Fibroblast of villous mesenchyme (primary cell): Measurements from ENCODE around the gene TAB2. TPM values are rescaled to one million over a fixed set of nuclear protein-coding genes. Genes with fewer than 3 reads are reported as not detected.

Experiments
- DNase-seq: peaks from one replicate; pipeline ENCODE4 v3.0.0-alpha.2; 2010; ENCODE audit warnings: low read depth
- H3K4me3 ChIP-seq: 2 replicates; pipeline ENCODE4 v1.5.1; 2011; ENCODE audit warnings: low read depth, mild to moderate bottlenecking, low read length
- CTCF ChIP-seq: IDR thresholded peaks from 2 replicates; pipeline ENCODE4 v1.5.1; 2012; ENCODE audit warnings: low read depth, mild to moderate bottlenecking, low read length; ENCODE audit not compliant: insufficient read depth
- total RNA-seq: library from RNA; depleted of rRNA; stranded (reverse); fragments of >200 nt; gene quantifications from 2 replicates; pipeline ENCODE4 v1.2.3, GENCODE V29; 2012

TAB2 gene
- total RNA-seq, 1 donor, result 36.3 TPM

- no peak overlapping the region for H3K4me3 ChIP-seq
- no peak for TF ChIP-seq CTCF
- no peak for DNase-seq
Observed at GRCh38 chr6:149372062-149372461, 54.5 kb downstream of the TAB2 start.

GRCh38 chr6:149373511-149373910 is 56.0 kb downstream of the TAB2 start:
- H3K4me3 ChIP-seq, result no peak overlapping the region
- DNase-seq, result no peak
- TF ChIP-seq CTCF, result no peak

GRCh38 chr6:149379977-149380376 is 62.5 kb downstream of the TAB2 start:
- DNase-seq, result no peak
- H3K4me3 ChIP-seq, result no peak overlapping the region
- TF ChIP-seq CTCF, result no peak

GRCh38 chr6:149380523-149380922 is 63.0 kb downstream of the TAB2 start:
- DNase-seq, result no peak
- TF ChIP-seq CTCF, result no peak

GRCh38 chr6:149383371-149383770 is 65.9 kb downstream of the TAB2 start:
- DNase-seq, result no peak
- no peak overlapping the region for H3K4me3 ChIP-seq
- no peak for TF ChIP-seq CTCF

More at GRCh38 chr6:149380523-149380922, 63.0 kb downstream of the TAB2 start:
- H3K4me3 ChIP-seq, result no peak overlapping the region

GRCh38 chr6:149384464-149384863 is 67.0 kb downstream of the TAB2 start:
- H3K4me3 ChIP-seq, result no peak overlapping the region
- no peak for TF ChIP-seq CTCF
- DNase-seq, result no peak

- H3K4me3 ChIP-seq, result no peak overlapping the region
- TF ChIP-seq CTCF, result no peak
Observed at GRCh38 chr6:149385998-149386646, 68.6 kb downstream of the TAB2 start.

More at GRCh38 chr6:149385998-149386646, 68.6 kb downstream of the TAB2 start:
- no peak for DNase-seq
